Hepatocyte (in vitro differentiated cells): Measurements from ENCODE around the gene THSD4. TPM values are rescaled to one million over a fixed set of nuclear protein-coding genes. Genes with fewer than 3 reads are reported as not detected.

Experiments
- DNase-seq: peaks from one replicate; pipeline ENCODE4 v3.0.0-alpha.2; 2016; ENCODE audit warnings: low spot score
- H2AFZ ChIP-seq: fragments of 200-600 bp; sonication (generic); 2 replicates; pipeline ENCODE4 v1.6.0; 2016; ENCODE audit warnings: antibody characterized with exemption, mild to moderate bottlenecking
- H3K27ac ChIP-seq: fragments of 200-600 bp; sonication (generic); 2 replicates; pipeline ENCODE4 v1.5.1; 2016; ENCODE audit warnings: mild to moderate bottlenecking
- H3K27me3 ChIP-seq: fragments of 200-600 bp; sonication (generic); 2 replicates; pipeline ENCODE4 v1.6.1; 2016
- H3K36me3 ChIP-seq: fragments of 200-600 bp; sonication (generic); replicated peaks from 2 replicates; pipeline ENCODE4 v1.5.1; 2016; ENCODE audit warnings: low read depth; ENCODE audit not compliant: insufficient read depth
- H3K4me1 ChIP-seq: fragments of 200-600 bp; sonication (generic); 2 replicates; pipeline ENCODE4 v1.5.1; 2016; ENCODE audit warnings: mild to moderate bottlenecking, moderate library complexity; ENCODE audit not compliant: insufficient read depth
- H3K4me2 ChIP-seq: fragments of 200-600 bp; sonication (generic); 2 replicates; pipeline ENCODE4 v1.6.0; 2016
- H3K4me3 ChIP-seq: fragments of 200-600 bp; sonication (generic); 2 replicates; pipeline ENCODE4 v1.5.1; 2016; ENCODE audit warnings: mild to moderate bottlenecking
- H3K79me2 ChIP-seq: fragments of 200-600 bp; sonication (generic); 2 replicates; pipeline ENCODE4 v1.6.0; 2017; ENCODE audit warnings: mild to moderate bottlenecking
- H3K9me2 ChIP-seq: fragments of 200-600 bp; sonication (generic); replicated peaks from 2 replicates; pipeline ENCODE4 v1.6.0; 2017; ENCODE audit warnings: mild to moderate bottlenecking; ENCODE audit not compliant: insufficient read depth
- H3K9me3 ChIP-seq: fragments of 200-600 bp; sonication (generic); 2 replicates; pipeline ENCODE4 v1.5.1; 2016; ENCODE audit warnings: low read depth, mild to moderate bottlenecking
- H4K20me1 ChIP-seq: fragments of 200-600 bp; sonication (generic); 2 replicates; pipeline ENCODE4 v1.6.0; 2016; ENCODE audit warnings: mild to moderate bottlenecking; ENCODE audit not compliant: insufficient read depth, poor library complexity, severe bottlenecking
- CTCF ChIP-seq: fragments of 200-600 bp; sonication (generic); IDR thresholded peaks from 2 replicates; pipeline ENCODE4 v1.5.1; 2016; ENCODE audit warnings: antibody characterized with exemption, mild to moderate bottlenecking; ENCODE audit not compliant: poor library complexity
- EZH2 ChIP-seq: fragments of 200-600 bp; sonication (generic); IDR thresholded peaks from 2 replicates; pipeline ENCODE4 v1.6.1; 2016; ENCODE audit warnings: antibody characterized with exemption, mild to moderate bottlenecking, borderline replicate concordance
- EZH2phosphoT487 ChIP-seq: fragments of 200-600 bp; sonication (generic); IDR thresholded peaks from one replicate; pipeline ENCODE4 v1.6.1; 2018; ENCODE audit warnings: antibody characterized with exemption, mild to moderate bottlenecking, low read depth, moderate library complexity; ENCODE audit not compliant: unreplicated experiment, severe bottlenecking
- WGBS: methylation state at CpG from one replicate; pipeline ENCODE4 v1.1.6; 2016; ENCODE audit warnings: low lambda C conversion rate; ENCODE audit errors: missing lambda C conversion rate; 5-methylcytosine and 5-hydroxymethylcytosine counted together
- polyA plus RNA-seq: library from polyadenylated mRNA; unstranded; fragments of >200 nt; fragmentation: Nextera tagmentation; extraction: Ambion mirVana; gene quantifications from 2 replicates; pipeline ENCODE4 v1.2.1, GENCODE V29; 2016
- total RNA-seq: library from RNA; depleted of rRNA; stranded (reverse); fragments of >200 nt; gene quantifications from 2 replicates; pipeline ENCODE4 v1.2.3, GENCODE V29; 2014

THSD4 gene
- total and polyA plus RNA-seq, 2 experiments from 2014 or later = 4.3 to 7.0 TPM

GRCh38 chr15:71463156-71463665, 347.9 kb downstream of the THSD4 start:
- no peaks in the 10 kb centered on the region for H4K20me1 ChIP-seq
- H3K9me2 ChIP-seq = no peaks in the 10 kb centered on the region
- no peak overlapping the region for H3K4me2 ChIP-seq
- no peaks in the 10 kb centered on the region for H3K27me3 ChIP-seq
- no peak overlapping the region for H2AFZ ChIP-seq
- WGBS = 92% methylated on average over 6 of the region's 6 CpGs
- no peak for DNase-seq
- no peaks in the 10 kb centered on the region for H3K36me3 ChIP-seq
- no peaks in the 10 kb centered on the region for H3K79me2 ChIP-seq
- H3K4me1 ChIP-seq = no peaks in the 10 kb centered on the region
- no peak overlapping the region for H3K27ac ChIP-seq
- TF ChIP-seq EZH2phosphoT487 = no peak
- TF ChIP-seq CTCF = no peak
- TF ChIP-seq EZH2 = no peak
- H3K4me3 ChIP-seq = no peak overlapping the region
- no peaks in the 10 kb centered on the region for H3K9me3 ChIP-seq

GRCh38 chr15:71465131-71465955, 350.1 kb downstream of the THSD4 start:
- H4K20me1 ChIP-seq = no peaks in the 10 kb centered on the region
- H3K9me2 ChIP-seq = no peaks in the 10 kb centered on the region
- H3K36me3 ChIP-seq = no peaks in the 10 kb centered on the region
- no peaks in the 10 kb centered on the region for H3K79me2 ChIP-seq
- no peaks in the 10 kb centered on the region for H3K4me1 ChIP-seq
- no peak overlapping the region for H3K4me2 ChIP-seq
- TF ChIP-seq EZH2 = no peak
- no peak for TF ChIP-seq EZH2phosphoT487
- no peak for TF ChIP-seq CTCF
- H2AFZ ChIP-seq = no peak overlapping the region
- no peaks in the 10 kb centered on the region for H3K9me3 ChIP-seq
- DNase-seq = no peak
- no peaks in the 10 kb centered on the region for H3K27me3 ChIP-seq
- no peak overlapping the region for H3K27ac ChIP-seq
- 66% methylated on average over 3 of the region's 3 CpGs for WGBS
- H3K4me3 ChIP-seq = no peak overlapping the region

- 67% methylated on average over 1 of the region's 1 CpG for WGBS
- DNase-seq = no peak
- H3K4me1 ChIP-seq = no peaks in the 10 kb centered on the region
- no peaks in the 10 kb centered on the region for H3K9me2 ChIP-seq
- TF ChIP-seq EZH2 (no peak), EZH2phosphoT487 (no peak)
- no peak overlapping the region for H2AFZ ChIP-seq
- H3K9me3 ChIP-seq = no peaks in the 10 kb centered on the region
- no peaks in the 10 kb centered on the region for H3K36me3 ChIP-seq
- no peaks in the 10 kb centered on the region for H3K27me3 ChIP-seq
- no peak overlapping the region for H3K27ac ChIP-seq
- no peaks in the 10 kb centered on the region for H3K79me2 ChIP-seq
- H3K4me3 ChIP-seq = no peak overlapping the region
- H3K4me2 ChIP-seq = no peak overlapping the region
- H4K20me1 ChIP-seq = no peaks in the 10 kb centered on the region
Measured at GRCh38 chr15:71468715-71469114, 353.4 kb downstream of the THSD4 start.

GRCh38 chr15:71469413-71469812, 354.1 kb downstream of the THSD4 start:
- DNase-seq = no peak
- WGBS = 71% methylated on average over 8 of the region's 8 CpGs
- Histone ChIP-seq H4K20me1 (no peaks in the 10 kb centered on the region), H3K9me2 (no peaks in the 10 kb centered on the region), H3K27me3 (no peaks in the 10 kb centered on the region), H3K9me3 (no peaks in the 10 kb centered on the region), H3K4me1 (no peaks in the 10 kb centered on the region), H3K4me2 (no peak overlapping the region), H2AFZ (no peak overlapping the region), H3K4me3 (no peak overlapping the region), H3K27ac (no peak overlapping the region), H3K79me2 (no peaks in the 10 kb centered on the region), H3K36me3 (no peaks in the 10 kb centered on the region)
- no peak for TF ChIP-seq EZH2phosphoT487
- no peak for TF ChIP-seq EZH2
- no peak for TF ChIP-seq CTCF
